SK-N-SH (cell line): ENCODE measurements around the gene ELOA. TPM values are rescaled to one million over a fixed set of nuclear protein-coding genes. Genes with fewer than 3 reads are reported as not detected.
A peak's percentile ranks its signal among the peaks of the same experiment; 100 is the strongest.

Source experiments
- CTCF ChIA-PET: fragments of 300-600, 350-600 bp; formaldehyde crosslinking; extraction: SDS; loops from one replicate; lab custom pipeline; 2021; lab: Yijun Ruan, JAX
- POLR2A ChIA-PET: fragments of 350-600 bp; sonication (Branson Sonifier 250); formaldehyde crosslinking; extraction: SDS; loops from one replicate; lab custom pipeline; 2020; ENCODE audit warnings: antibody characterized with exemption, inconsistent platforms; lab: Yijun Ruan, JAX
- DNase-seq: peaks from one replicate; pipeline ENCODE4 v3.0.0; 2012
- H2AFZ ChIP-seq: fragments of 200-600 bp; sonication (generic); 2 replicates; pipeline ENCODE4 v1.8.1; 2016; ENCODE audit warnings: antibody characterized with exemption, mild to moderate bottlenecking, low read depth
- H3F3A ChIP-seq: fragments of 200-600 bp; sonication (generic); replicated peaks from 2 replicates; pipeline ENCODE3; 2016; ENCODE audit warnings: antibody characterized with exemption, mild to moderate bottlenecking; ENCODE audit not compliant: insufficient read depth
- H3K27ac ChIP-seq, 2 experiments: fragments of 200-500 bp in 1 of 2; fragments of 200-600 bp in 1 of 2; sonication (Bioruptor generic) in 1 of 2; sonication (generic), shearing (Covaris generic) in 1 of 2; 2 replicates each; pipeline versions ENCODE4 v1.5.1 to v1.6.1; 2014 to 2016; ENCODE audit warnings: low read depth in 2 of 2, inconsistent platforms in 1 of 2, low read length in 1 of 2, mild to moderate bottlenecking in 1 of 2, mixed read lengths in 1 of 2
- H3K27me3 ChIP-seq: fragments of 200-600 bp; sonication (generic), shearing (Covaris generic); 2 replicates; pipeline ENCODE4 v1.6.1; 2016; ENCODE audit warnings: mixed run types; ENCODE audit not compliant: insufficient read depth
- H3K36me3 ChIP-seq, 2 experiments: fragments of 200-500 bp in 1 of 2; fragments of 200-600 bp in 1 of 2; sonication (Bioruptor generic) in 1 of 2; sonication (generic) in 1 of 2; replicated peaks in 1 of 2; 2 replicates each; pipeline versions ENCODE3 to v1.5.1; 2014 to 2016; ENCODE audit warnings: low read length in 1 of 2, mild to moderate bottlenecking in 1 of 2; ENCODE audit not compliant: insufficient read depth in 2 of 2, control insufficient read depth in 1 of 2
- H3K4me1 ChIP-seq, 2 experiments: fragments of 200-500 bp in 1 of 2; fragments of 200-600 bp in 1 of 2; sonication (Bioruptor generic) in 1 of 2; sonication (generic), shearing (Covaris generic) in 1 of 2; 2 replicates each; pipeline versions ENCODE4 v1.5.1 to v1.6.1; 2014 to 2016; ENCODE audit warnings: low read depth in 1 of 2, low read length in 1 of 2, mixed run types in 1 of 2; ENCODE audit not compliant: insufficient read depth in 2 of 2, control insufficient read depth in 1 of 2
- H3K4me2 ChIP-seq: fragments of 200-600 bp; sonication (generic), shearing (Covaris generic); 2 replicates; pipeline ENCODE4 v1.6.1; 2017; ENCODE audit warnings: mixed run types
- H3K4me3 ChIP-seq, 2 experiments: fragments of 200-500 bp in 1 of 2; fragments of 200-600 bp in 1 of 2; sonication (Bioruptor generic) in 1 of 2; sonication (generic), shearing (Covaris generic) in 1 of 2; 2 replicates each; pipeline versions ENCODE4 v1.5.1 to v1.8.1; 2014 to 2016; ENCODE audit warnings: low read depth in 2 of 2, inconsistent platforms in 1 of 2, low read length in 1 of 2, mild to moderate bottlenecking in 1 of 2, mixed read lengths in 1 of 2, moderate library complexity in 1 of 2
- H3K79me2 ChIP-seq: fragments of 200-600 bp; sonication (generic); 2 replicates; pipeline ENCODE4 v1.8.1; 2017; ENCODE audit warnings: mild to moderate bottlenecking; ENCODE audit not compliant: insufficient read depth
- H3K9ac ChIP-seq: fragments of 200-600 bp; sonication (generic); 2 replicates; pipeline ENCODE4 v1.6.1; 2017; ENCODE audit warnings: mixed run types
- H3K9me2 ChIP-seq: fragments of 200-600 bp; sonication (generic); 2 replicates; pipeline ENCODE4 v1.6.1; 2017; ENCODE audit warnings: mixed run types
- H3K9me3 ChIP-seq: fragments of 200-600 bp; sonication (generic); 2 replicates; pipeline ENCODE4 v1.6.1; 2017; ENCODE audit warnings: mixed run types, mild to moderate bottlenecking, moderate library complexity
- H4K20me1 ChIP-seq: fragments of 200-600 bp; sonication (generic); 2 replicates; pipeline ENCODE4 v1.6.1; 2017; ENCODE audit warnings: mild to moderate bottlenecking, mixed run types; ENCODE audit not compliant: insufficient read depth
- CHD2 ChIP-seq: fragments of 150-350 bp; IDR thresholded peaks from 2 replicates; pipeline ENCODE4 v1.6.1; 2018; ENCODE audit warnings: low read length; ENCODE audit not compliant: partially characterized antibody
- FOXM1 ChIP-seq: IDR thresholded peaks from 2 replicates; pipeline ENCODE4 v1.4.0; 2012; ENCODE audit warnings: low read depth, mild to moderate bottlenecking
- MXI1 ChIP-seq: IDR thresholded peaks from 2 replicates; pipeline ENCODE4 v1.6.1; 2012; ENCODE audit warnings: mild to moderate bottlenecking, low read depth, low read length, improper control_type of control experiment
- RAD21 ChIP-seq: IDR thresholded peaks from 2 replicates; pipeline ENCODE4 v1.6.1; 2012; ENCODE audit warnings: mild to moderate bottlenecking, low read length
- SMC3 ChIP-seq: IDR thresholded peaks from 2 replicates; pipeline ENCODE4 v1.6.1; 2012; ENCODE audit warnings: low read depth, low read length, improper control_type of control experiment
- TEAD4 ChIP-seq: IDR thresholded peaks from 2 replicates; pipeline ENCODE4 v1.4.0; 2012; ENCODE audit warnings: mild to moderate bottlenecking, borderline replicate concordance; ENCODE audit not compliant: insufficient read depth
- WGBS: methylation state at CpG from one replicate; pipeline ENCODE4 v1.1.6; 2017; ENCODE audit warnings: low lambda C conversion rate; 5-methylcytosine and 5-hydroxymethylcytosine counted together
- polyA plus RNA-seq, 3 experiments: library from polyadenylated mRNA; depleted of rRNA; stranded (reverse); fragments of >200 nt; gene quantifications; 2 replicates each; pipeline ENCODE4 v1.2.3, GENCODE V29; 2012
- TF ChIP-seq, protein P1 (sequence below): IDR thresholded peaks from 2 replicates; pipeline ENCODE4 v1.6.1; 2012; ENCODE audit warnings: mild to moderate bottlenecking, low read depth, low read length, moderate library complexity
- TF ChIP-seq, protein P2 (sequence below): fragments of 200-600 bp; sonication (generic); IDR thresholded peaks from 2 replicates; pipeline ENCODE4 v1.6.1; 2017; ENCODE audit warnings: antibody characterized with exemption, mild to moderate bottlenecking, moderate library complexity
- TF ChIP-seq, protein P3 (sequence below): fragments of 150-350 bp; IDR thresholded peaks from 2 replicates; pipeline ENCODE4 v1.6.1; 2017; ENCODE audit warnings: antibody characterized with exemption, low read length, low read depth, borderline replicate concordance

ELOA gene
- polyA plus RNA-seq, 1 of the 3 experiments (the other 2 are of a cell fraction), result 14.5 TPM

DNA sequence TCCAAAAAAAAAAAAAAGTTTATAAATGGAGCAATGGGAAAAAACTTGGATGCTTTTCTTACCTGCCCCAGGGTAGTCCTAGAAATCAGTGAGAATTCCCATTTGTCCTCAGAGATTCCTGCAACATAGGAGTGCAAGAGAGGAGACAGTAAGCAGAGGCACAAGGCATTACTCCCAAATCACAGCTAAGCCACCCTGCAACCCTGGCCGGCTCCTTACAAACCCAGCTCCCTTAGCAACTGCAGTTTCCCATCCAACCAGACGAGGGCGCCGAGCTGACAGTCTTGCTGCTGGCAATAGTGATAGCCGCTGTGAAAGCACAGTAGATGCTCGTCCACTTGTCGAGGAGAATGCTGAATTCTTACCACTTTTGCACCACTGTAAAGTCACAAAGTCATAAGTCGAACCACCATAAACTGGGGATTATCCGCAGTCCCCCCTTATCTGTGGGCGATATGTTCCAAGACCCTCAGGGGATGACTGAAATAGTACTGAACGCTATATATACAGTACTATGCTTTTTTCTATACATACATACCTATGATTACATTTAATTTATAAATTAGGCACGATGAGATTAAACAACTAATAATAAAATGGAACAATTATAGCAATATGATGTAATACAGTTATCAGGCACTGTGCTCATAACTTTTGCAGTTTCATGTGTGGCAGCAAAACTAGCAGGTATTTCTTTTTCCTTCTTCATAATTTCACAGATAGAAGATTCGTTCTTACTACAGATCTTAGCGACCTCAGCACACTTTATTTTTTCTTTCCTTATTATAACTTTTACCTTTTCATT is 29.0 kb downstream of the ELOA start:
- Histone ChIP-seq H3F3A (peaks cover 7% of the 10 kb centered on the region), H3K4me1 (peaks cover 5 to 9% of the 10 kb centered on the region in 2 experiments; a peak in 2 of 4 replicates), H4K20me1 (no peaks in the 10 kb centered on the region), H3K9ac (no peak overlapping the region), H3K4me3 (peak overlapping the region in 1 of 2 experiments; percentile 38; a peak in 1 of 4 replicates), H3K27me3 (no peaks in the 10 kb centered on the region), H3K27ac (no peak overlapping the region), H3K4me2 (no peak overlapping the region), H3K79me2 (peaks cover 22% of the 10 kb centered on the region; the same call in 1 of the 2 replicates), H3K9me3 (no peaks in the 10 kb centered on the region), H2AFZ (no peak overlapping the region), H3K9me2 (no peaks in the 10 kb centered on the region), H3K36me3 (peaks cover 0 to 4% of the 10 kb centered on the region in 2 experiments)
- ChIA-PET CTCF (interaction anchor here (0.6 to 3.5 kb wide), 48 partner anchors 7 to 256 kb away, joined by 3 to 35 read pairs (median 4); partner anchors contain the start of genes CNR2, ELOA, FUCA1 and GALE), POLR2A (interaction anchor here (1.0 to 1.7 kb wide), 3 partner anchors 9 to 145 kb away, joined by 3 to 7 read pairs (median 7); no protein-coding TSS in a partner anchor)
- DNase-seq, result peak; percentile 75
- TF ChIP-seq, protein P1, sequence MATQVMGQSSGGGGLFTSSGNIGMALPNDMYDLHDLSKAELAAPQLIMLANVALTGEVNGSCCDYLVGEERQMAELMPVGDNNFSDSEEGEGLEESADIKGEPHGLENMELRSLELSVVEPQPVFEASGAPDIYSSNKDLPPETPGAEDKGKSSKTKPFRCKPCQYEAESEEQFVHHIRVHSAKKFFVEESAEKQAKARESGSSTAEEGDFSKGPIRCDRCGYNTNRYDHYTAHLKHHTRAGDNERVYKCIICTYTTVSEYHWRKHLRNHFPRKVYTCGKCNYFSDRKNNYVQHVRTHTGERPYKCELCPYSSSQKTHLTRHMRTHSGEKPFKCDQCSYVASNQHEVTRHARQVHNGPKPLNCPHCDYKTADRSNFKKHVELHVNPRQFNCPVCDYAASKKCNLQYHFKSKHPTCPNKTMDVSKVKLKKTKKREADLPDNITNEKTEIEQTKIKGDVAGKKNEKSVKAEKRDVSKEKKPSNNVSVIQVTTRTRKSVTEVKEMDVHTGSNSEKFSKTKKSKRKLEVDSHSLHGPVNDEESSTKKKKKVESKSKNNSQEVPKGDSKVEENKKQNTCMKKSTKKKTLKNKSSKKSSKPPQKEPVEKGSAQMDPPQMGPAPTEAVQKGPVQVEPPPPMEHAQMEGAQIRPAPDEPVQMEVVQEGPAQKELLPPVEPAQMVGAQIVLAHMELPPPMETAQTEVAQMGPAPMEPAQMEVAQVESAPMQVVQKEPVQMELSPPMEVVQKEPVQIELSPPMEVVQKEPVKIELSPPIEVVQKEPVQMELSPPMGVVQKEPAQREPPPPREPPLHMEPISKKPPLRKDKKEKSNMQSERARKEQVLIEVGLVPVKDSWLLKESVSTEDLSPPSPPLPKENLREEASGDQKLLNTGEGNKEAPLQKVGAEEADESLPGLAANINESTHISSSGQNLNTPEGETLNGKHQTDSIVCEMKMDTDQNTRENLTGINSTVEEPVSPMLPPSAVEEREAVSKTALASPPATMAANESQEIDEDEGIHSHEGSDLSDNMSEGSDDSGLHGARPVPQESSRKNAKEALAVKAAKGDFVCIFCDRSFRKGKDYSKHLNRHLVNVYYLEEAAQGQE, result no peak
- TF ChIP-seq FOXM1 (no peak), CHD2 (peak; percentile 16), MXI1 (0 out of 2 replicates have a peak, but pooled peaks have one; percentile 13), TEAD4 (no peak), SMC3 (peak; percentile 85), RAD21 (peak; percentile 82)
- TF ChIP-seq, protein P2, sequence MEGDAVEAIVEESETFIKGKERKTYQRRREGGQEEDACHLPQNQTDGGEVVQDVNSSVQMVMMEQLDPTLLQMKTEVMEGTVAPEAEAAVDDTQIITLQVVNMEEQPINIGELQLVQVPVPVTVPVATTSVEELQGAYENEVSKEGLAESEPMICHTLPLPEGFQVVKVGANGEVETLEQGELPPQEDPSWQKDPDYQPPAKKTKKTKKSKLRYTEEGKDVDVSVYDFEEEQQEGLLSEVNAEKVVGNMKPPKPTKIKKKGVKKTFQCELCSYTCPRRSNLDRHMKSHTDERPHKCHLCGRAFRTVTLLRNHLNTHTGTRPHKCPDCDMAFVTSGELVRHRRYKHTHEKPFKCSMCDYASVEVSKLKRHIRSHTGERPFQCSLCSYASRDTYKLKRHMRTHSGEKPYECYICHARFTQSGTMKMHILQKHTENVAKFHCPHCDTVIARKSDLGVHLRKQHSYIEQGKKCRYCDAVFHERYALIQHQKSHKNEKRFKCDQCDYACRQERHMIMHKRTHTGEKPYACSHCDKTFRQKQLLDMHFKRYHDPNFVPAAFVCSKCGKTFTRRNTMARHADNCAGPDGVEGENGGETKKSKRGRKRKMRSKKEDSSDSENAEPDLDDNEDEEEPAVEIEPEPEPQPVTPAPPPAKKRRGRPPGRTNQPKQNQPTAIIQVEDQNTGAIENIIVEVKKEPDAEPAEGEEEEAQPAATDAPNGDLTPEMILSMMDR, result peak; percentile 88
- TF ChIP-seq, protein P3, sequence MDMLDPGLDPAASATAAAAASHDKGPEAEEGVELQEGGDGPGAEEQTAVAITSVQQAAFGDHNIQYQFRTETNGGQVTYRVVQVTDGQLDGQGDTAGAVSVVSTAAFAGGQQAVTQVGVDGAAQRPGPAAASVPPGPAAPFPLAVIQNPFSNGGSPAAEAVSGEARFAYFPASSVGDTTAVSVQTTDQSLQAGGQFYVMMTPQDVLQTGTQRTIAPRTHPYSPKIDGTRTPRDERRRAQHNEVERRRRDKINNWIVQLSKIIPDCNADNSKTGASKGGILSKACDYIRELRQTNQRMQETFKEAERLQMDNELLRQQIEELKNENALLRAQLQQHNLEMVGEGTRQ, result no peak
- WGBS, result 23% methylated on average over 13 of the region's 14 CpGs
